ENCODE results near the gene CLCN5.

CLCN5 gene

GRCh38 chrX:49922291-49923241 is at the start of gene CLCN5:
CLCN5 (plus strand) TSS chrX:49922596; CDS start chrX:49925299, 2,703 bp downstream.
- H3K36me3 ChIP-seq (ENCODE audit: control insufficient read depth, insufficient read depth, low read length): no peaks in the 10 kb centered on the region
- H3K4me3 ChIP-seq (ENCODE audit: low read depth, low read length): peak within 1 kb of the TSS; percentile 70
- no peaks in the 10 kb centered on the region; the same call in 1 of the 2 replicates for H3K4me1 ChIP-seq (ENCODE audit: control insufficient read depth, insufficient read depth, low read length)
- H3K9ac ChIP-seq (ENCODE audit: low read depth, low read length): peak within 1 kb of the TSS; percentile 18; the same call in 1 of the 2 replicates
- H3K27ac ChIP-seq (ENCODE audit: low read depth, low read length): no peak within 1 kb of the TSS
- peaks cover 9% of the 10 kb centered on the region; the same call in 1 of the 2 replicates for H3K9me3 ChIP-seq (ENCODE audit: control insufficient read depth, insufficient read depth, low read length)
- H3K27me3 ChIP-seq (ENCODE audit: control insufficient read depth, insufficient read depth, low read length): peaks cover 11% of the 10 kb centered on the region

GRCh38 chrX:49876750-49877149 is 45.6 kb upstream of the CLCN5 start:
- 0 out of 2 replicates have a peak, but pooled peaks cover 3% of the 10 kb centered on the region for H3K36me3 ChIP-seq (ENCODE audit: control insufficient read depth, insufficient read depth, low read length)
- no peak overlapping the region for H3K9ac ChIP-seq (ENCODE audit: low read depth, low read length)
- H3K4me1 ChIP-seq (ENCODE audit: control insufficient read depth, insufficient read depth, low read length): no peaks in the 10 kb centered on the region
- H3K9me3 ChIP-seq (ENCODE audit: control insufficient read depth, insufficient read depth, low read length): 0 out of 2 replicates have a peak, but pooled peaks cover 14% of the 10 kb centered on the region
- no peak overlapping the region for H3K4me3 ChIP-seq (ENCODE audit: low read depth, low read length)
- H3K27ac ChIP-seq (ENCODE audit: low read depth, low read length): no peak overlapping the region
- H3K27me3 ChIP-seq (ENCODE audit: control insufficient read depth, insufficient read depth, low read length): no peaks in the 10 kb centered on the region

GRCh38 chrX:49877397-49878101 is 44.8 kb upstream of the CLCN5 start:
- Histone ChIP-seq H3K9me3 (ENCODE audit: control insufficient read depth, insufficient read depth, low read length) (0 out of 2 replicates have a peak, but pooled peaks cover 14% of the 10 kb centered on the region), H3K27me3 (ENCODE audit: control insufficient read depth, insufficient read depth, low read length) (no peaks in the 10 kb centered on the region), H3K27ac (ENCODE audit: low read depth, low read length) (no peak overlapping the region), H3K9ac (ENCODE audit: low read depth, low read length) (no peak overlapping the region), H3K36me3 (ENCODE audit: control insufficient read depth, insufficient read depth, low read length) (0 out of 2 replicates have a peak, but pooled peaks cover 3% of the 10 kb centered on the region), H3K4me3 (ENCODE audit: low read depth, low read length) (no peak overlapping the region), H3K4me1 (ENCODE audit: control insufficient read depth, insufficient read depth, low read length) (no peaks in the 10 kb centered on the region)

DNA sequence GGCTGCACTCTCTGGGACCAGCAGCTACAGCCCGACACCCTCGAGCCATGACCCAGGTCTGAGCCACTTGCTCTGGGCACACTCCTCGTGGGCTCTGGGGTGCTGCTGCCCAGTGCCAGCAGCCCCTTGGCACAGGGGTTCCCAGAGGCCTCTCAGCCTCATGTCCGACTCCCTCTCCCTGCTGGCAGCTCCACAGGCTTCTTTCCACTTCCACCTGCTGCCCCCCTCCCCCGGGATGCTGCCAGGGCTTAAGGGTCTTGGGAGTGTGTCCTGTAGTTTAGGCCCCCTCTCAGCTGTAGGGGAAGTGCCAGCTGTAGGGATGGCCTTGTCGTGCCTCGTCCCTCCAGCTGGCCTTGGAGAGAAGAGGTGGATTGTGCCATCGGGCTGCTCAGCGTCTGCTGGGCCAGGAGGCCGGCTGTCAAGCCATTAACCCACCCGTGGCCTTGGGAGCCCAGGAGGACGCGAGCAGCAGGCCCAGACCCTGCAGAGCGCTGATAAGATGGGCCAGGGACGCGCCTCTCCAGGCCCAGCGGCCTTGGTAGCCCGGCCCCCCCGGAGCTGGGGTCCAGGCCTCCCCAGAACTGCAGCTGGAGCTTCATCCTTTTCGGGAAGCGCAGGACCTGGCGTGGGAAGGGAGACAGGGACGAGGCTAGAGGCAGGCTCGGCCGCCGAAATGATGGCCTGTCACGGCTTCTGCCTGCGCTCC is 44.1 kb upstream of the CLCN5 start:
- Histone ChIP-seq H3K4me3 (ENCODE audit: low read depth, low read length) (peak overlapping the region; percentile 77), H3K9ac (ENCODE audit: low read depth, low read length) (no peak overlapping the region), H3K27me3 (ENCODE audit: control insufficient read depth, insufficient read depth, low read length) (no peaks in the 10 kb centered on the region), H3K4me1 (ENCODE audit: control insufficient read depth, insufficient read depth, low read length) (no peaks in the 10 kb centered on the region), H3K36me3 (ENCODE audit: control insufficient read depth, insufficient read depth, low read length) (0 out of 2 replicates have a peak, but pooled peaks cover 3% of the 10 kb centered on the region), H3K27ac (ENCODE audit: low read depth, low read length) (no peak overlapping the region), H3K9me3 (ENCODE audit: control insufficient read depth, insufficient read depth, low read length) (peaks cover 13% of the 10 kb centered on the region; the same call in 1 of the 2 replicates)

- Histone ChIP-seq H3K9me3 (ENCODE audit: control insufficient read depth, insufficient read depth, low read length) (peaks cover 11% of the 10 kb centered on the region; the same call in 1 of the 2 replicates), H3K27me3 (ENCODE audit: control insufficient read depth, insufficient read depth, low read length) (no peaks in the 10 kb centered on the region), H3K4me3 (ENCODE audit: low read depth, low read length) (peak within 1 kb of the TSS; percentile 77), H3K36me3 (ENCODE audit: control insufficient read depth, insufficient read depth, low read length) (0 out of 2 replicates have a peak, but pooled peaks cover 3% of the 10 kb centered on the region), H3K4me1 (ENCODE audit: control insufficient read depth, insufficient read depth, low read length) (no peaks in the 10 kb centered on the region), H3K27ac (ENCODE audit: low read depth, low read length) (peak within 1 kb of the TSS; percentile 83), H3K9ac (ENCODE audit: low read depth, low read length) (no peak within 1 kb of the TSS)
These were observed 43.4 kb upstream of the CLCN5 start, which contains the start of gene USP27X for GRCh38 chrX:49878834-49879655. USP27X (plus strand) TSS chrX:49879484; CDS start chrX:49880308, 824 bp downstream.

DNA sequence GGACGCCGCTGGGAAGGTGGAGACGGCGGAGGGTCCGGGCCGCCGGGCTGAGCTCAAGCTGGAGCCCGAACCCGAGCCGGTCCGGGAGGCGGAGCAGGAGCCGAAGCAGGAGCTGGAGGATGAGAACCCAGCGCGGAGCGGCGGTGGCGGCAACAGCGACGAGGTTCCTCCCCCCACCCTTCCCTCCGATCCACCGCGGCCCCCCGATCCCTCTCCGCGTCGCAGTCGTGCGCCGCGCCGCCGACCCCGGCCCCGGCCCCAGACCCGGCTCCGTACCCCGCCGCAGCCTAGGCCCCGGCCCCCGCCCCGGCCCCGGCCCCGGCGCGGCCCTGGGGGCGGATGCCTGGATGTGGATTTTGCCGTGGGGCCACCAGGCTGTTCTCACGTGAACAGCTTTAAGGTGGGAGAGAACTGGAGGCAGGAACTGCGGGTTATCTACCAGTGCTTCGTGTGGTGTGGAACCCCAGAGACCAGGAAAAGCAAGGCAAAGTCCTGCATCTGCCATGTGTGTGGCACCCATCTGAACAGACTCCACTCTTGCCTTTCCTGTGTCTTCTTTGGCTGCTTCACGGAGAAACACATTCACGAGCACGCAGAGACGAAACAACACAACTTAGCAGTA is 42.6 kb upstream of the CLCN5 start:
- peaks cover 11% of the 10 kb centered on the region; the same call in 1 of the 2 replicates for H3K9me3 ChIP-seq (ENCODE audit: control insufficient read depth, insufficient read depth, low read length)
- H3K36me3 ChIP-seq (ENCODE audit: control insufficient read depth, insufficient read depth, low read length): 0 out of 2 replicates have a peak, but pooled peaks cover 3% of the 10 kb centered on the region
- peak overlapping the region; percentile 77 for H3K4me3 ChIP-seq (ENCODE audit: low read depth, low read length)
- no peak overlapping the region for H3K9ac ChIP-seq (ENCODE audit: low read depth, low read length)
- H3K27ac ChIP-seq (ENCODE audit: low read depth, low read length): no peak overlapping the region
- no peaks in the 10 kb centered on the region for H3K27me3 ChIP-seq (ENCODE audit: control insufficient read depth, insufficient read depth, low read length)
- H3K4me1 ChIP-seq (ENCODE audit: control insufficient read depth, insufficient read depth, low read length): no peaks in the 10 kb centered on the region

DNA sequence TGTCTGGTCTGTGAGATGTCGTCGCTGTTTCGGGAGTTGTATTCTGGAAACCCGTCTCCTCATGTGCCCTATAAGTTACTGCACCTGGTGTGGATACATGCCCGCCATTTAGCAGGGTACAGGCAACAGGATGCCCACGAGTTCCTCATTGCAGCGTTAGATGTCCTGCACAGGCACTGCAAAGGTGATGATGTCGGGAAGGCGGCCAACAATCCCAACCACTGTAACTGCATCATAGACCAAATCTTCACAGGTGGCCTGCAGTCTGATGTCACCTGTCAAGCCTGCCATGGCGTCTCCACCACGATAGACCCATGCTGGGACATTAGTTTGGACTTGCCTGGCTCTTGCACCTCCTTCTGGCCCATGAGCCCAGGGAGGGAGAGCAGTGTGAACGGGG is 41.7 kb upstream of the CLCN5 start:
- H3K27me3 ChIP-seq (ENCODE audit: control insufficient read depth, insufficient read depth, low read length): no peaks in the 10 kb centered on the region
- H3K9ac ChIP-seq (ENCODE audit: low read depth, low read length): no peak overlapping the region
- peaks cover 11% of the 10 kb centered on the region; the same call in 1 of the 2 replicates for H3K9me3 ChIP-seq (ENCODE audit: control insufficient read depth, insufficient read depth, low read length)
- 0 out of 2 replicates have a peak, but pooled peaks cover 3% of the 10 kb centered on the region for H3K36me3 ChIP-seq (ENCODE audit: control insufficient read depth, insufficient read depth, low read length)
- H3K4me3 ChIP-seq (ENCODE audit: low read depth, low read length): no peak overlapping the region; the same call in 1 of the 2 replicates
- no peak overlapping the region for H3K27ac ChIP-seq (ENCODE audit: low read depth, low read length)
- no peaks in the 10 kb centered on the region for H3K4me1 ChIP-seq (ENCODE audit: control insufficient read depth, insufficient read depth, low read length)

DNA sequence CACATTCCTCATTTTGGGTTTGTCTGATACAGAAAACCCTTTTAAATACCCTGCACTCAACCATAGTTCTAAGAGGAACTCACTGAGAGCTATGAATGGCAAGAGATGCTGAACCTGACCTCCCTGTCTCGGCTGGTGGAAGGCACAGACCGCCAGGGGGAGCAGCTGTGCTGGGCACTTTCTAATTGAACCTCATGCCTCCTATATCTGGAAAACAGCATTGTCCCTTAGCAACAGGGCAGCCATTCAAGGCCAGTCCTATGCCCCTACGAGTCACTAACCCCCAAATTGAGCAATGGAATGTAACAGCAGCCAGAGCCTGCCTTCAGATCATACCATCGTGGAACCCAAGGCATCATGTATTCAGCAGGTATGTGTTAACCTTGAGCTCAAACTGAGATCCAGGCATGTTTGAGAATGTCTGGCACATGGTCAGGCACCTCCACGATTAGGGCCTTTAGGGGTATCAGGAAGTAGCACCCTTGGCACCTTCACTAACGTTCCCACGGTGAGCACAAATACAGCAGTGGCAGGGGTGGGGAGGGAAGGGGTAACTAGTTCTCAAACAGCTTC is 38.0 kb upstream of the CLCN5 start:
- Histone ChIP-seq H3K27ac (ENCODE audit: low read depth, low read length) (no peak overlapping the region), H3K9me3 (ENCODE audit: control insufficient read depth, insufficient read depth, low read length) (peaks cover 17% of the 10 kb centered on the region), H3K4me1 (ENCODE audit: control insufficient read depth, insufficient read depth, low read length) (no peaks in the 10 kb centered on the region), H3K27me3 (ENCODE audit: control insufficient read depth, insufficient read depth, low read length) (no peaks in the 10 kb centered on the region), H3K4me3 (ENCODE audit: low read depth, low read length) (no peak overlapping the region), H3K36me3 (ENCODE audit: control insufficient read depth, insufficient read depth, low read length) (0 out of 2 replicates have a peak, but pooled peaks cover 3% of the 10 kb centered on the region), H3K9ac (ENCODE audit: low read depth, low read length) (no peak overlapping the region)

- Histone ChIP-seq H3K9ac (ENCODE audit: low read depth, low read length) (no peak overlapping the region), H3K4me1 (ENCODE audit: control insufficient read depth, insufficient read depth, low read length) (no peaks in the 10 kb centered on the region), H3K27ac (ENCODE audit: low read depth, low read length) (no peak overlapping the region)
These were observed 29.9 kb upstream of the CLCN5 start for GRCh38 chrX:49892542-49892941.

More at GRCh38 chrX:49892542-49892941, 29.9 kb upstream of the CLCN5 start:
- Histone ChIP-seq H3K36me3 (ENCODE audit: control insufficient read depth, insufficient read depth, low read length) (no peaks in the 10 kb centered on the region), H3K4me3 (ENCODE audit: low read depth, low read length) (no peak overlapping the region), H3K9me3 (ENCODE audit: control insufficient read depth, insufficient read depth, low read length) (peaks cover 17% of the 10 kb centered on the region), H3K27me3 (ENCODE audit: control insufficient read depth, insufficient read depth, low read length) (no peaks in the 10 kb centered on the region)
